ENCODE results near the gene RHAG. TPM values are rescaled to one million over a fixed set of nuclear protein-coding genes. Genes with fewer than 3 reads are reported as not detected.

Gene RHAG
- total RNA-seq, 1 experiment from 2014 or later: not detected

DNA sequence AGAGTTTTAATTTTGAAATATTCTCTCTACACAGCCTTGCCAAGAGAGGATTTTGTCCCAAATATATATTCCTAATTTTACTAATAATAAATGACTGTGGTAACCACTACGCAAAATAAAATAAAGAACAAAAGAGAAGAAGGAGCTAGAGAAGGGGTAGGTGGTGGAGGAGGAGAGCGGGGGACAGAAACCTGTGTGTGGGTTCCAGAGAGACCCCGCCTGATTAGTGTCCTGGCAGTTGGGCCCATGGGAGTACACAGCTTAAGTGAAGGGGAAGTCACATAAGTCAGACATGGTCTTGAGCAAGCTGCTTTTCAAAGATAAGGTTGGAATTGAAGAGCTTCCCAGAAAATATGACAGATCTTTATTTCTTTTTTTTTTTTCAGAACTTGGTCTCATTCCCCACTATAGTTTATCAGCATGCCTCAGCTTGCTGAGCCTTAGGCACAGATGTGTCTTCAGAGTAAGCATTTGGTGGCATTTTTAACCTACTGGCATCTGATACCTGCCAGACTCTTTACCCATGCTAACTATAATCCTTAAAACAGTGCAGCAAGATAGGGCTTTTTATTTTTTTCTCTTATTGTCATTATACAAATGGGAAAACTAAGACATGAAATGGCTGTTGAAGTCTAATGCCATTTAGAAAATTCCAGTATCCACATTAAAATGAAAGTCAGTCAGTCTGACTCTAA lies 9.6 kb upstream of the RHAG start:
- no peak overlapping the region for H3K18ac ChIP-seq (ENCODE audit: insufficient read length, low read depth, low read length)
- no peaks in the 10 kb centered on the region for H3K23me2 ChIP-seq (ENCODE audit: insufficient read length, low read depth, low read length, poor library complexity, severe bottlenecking)
- H3K4me1 ChIP-seq (ENCODE audit: insufficient read depth, low read length): no peaks in the 10 kb centered on the region
- H3K79me1 ChIP-seq (ENCODE audit: insufficient read depth, low read depth, low read length, poor library complexity, severe bottlenecking): no peaks in the 10 kb centered on the region
- no peak for DNase-seq
- H2BK12ac ChIP-seq (ENCODE audit: insufficient read length, low read depth, low read length): no peak overlapping the region
- no peak overlapping the region for H4K91ac ChIP-seq (ENCODE audit: insufficient read length, low read depth, low read length)
- no peak overlapping the region for H2BK5ac ChIP-seq (ENCODE audit: insufficient read length, low read length)
- H3T11ph ChIP-seq (ENCODE audit: low read length): no peak overlapping the region
- no peak overlapping the region for H4K8ac ChIP-seq (replicated peaks; ENCODE audit: insufficient read length, low read depth, low read length)
- WGBS (ENCODE audit: extremely low coverage, insufficient read length, low lambda C conversion rate): no CpG with 5 or more reads among the region's 3 CpGs
- no peak overlapping the region for H3K14ac ChIP-seq (ENCODE audit: insufficient read depth, low read length)
- no peaks in the 10 kb centered on the region for H3K27me3 Mint-ChIP-seq (ENCODE audit: low read depth)
- no peak overlapping the region for H3K9ac ChIP-seq (ENCODE audit: extremely low read depth, insufficient read length, low read length)
- TF ChIP-seq, protein P1, sequence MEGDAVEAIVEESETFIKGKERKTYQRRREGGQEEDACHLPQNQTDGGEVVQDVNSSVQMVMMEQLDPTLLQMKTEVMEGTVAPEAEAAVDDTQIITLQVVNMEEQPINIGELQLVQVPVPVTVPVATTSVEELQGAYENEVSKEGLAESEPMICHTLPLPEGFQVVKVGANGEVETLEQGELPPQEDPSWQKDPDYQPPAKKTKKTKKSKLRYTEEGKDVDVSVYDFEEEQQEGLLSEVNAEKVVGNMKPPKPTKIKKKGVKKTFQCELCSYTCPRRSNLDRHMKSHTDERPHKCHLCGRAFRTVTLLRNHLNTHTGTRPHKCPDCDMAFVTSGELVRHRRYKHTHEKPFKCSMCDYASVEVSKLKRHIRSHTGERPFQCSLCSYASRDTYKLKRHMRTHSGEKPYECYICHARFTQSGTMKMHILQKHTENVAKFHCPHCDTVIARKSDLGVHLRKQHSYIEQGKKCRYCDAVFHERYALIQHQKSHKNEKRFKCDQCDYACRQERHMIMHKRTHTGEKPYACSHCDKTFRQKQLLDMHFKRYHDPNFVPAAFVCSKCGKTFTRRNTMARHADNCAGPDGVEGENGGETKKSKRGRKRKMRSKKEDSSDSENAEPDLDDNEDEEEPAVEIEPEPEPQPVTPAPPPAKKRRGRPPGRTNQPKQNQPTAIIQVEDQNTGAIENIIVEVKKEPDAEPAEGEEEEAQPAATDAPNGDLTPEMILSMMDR (conservative IDR thresholded peaks at IDR 0.05): no peak
- no peak overlapping the region for H3K4me2 ChIP-seq (ENCODE audit: insufficient read depth, insufficient read length, low read length)
- H4K20me1 ChIP-seq (ENCODE audit: control insufficient read depth, insufficient read depth, insufficient read length): no peaks in the 10 kb centered on the region
- no peak overlapping the region for H3K27ac Mint-ChIP-seq
- no peak overlapping the region for H3K23ac ChIP-seq (ENCODE audit: insufficient read length, low read depth, low read length)
- H3K56ac ChIP-seq (ENCODE audit: insufficient read length, low read depth, low read length): no peak overlapping the region
- H4K5ac ChIP-seq (ENCODE audit: insufficient read length, low read depth, low read length): no peak overlapping the region
- no peaks in the 10 kb centered on the region for H3K79me2 ChIP-seq (ENCODE audit: insufficient read depth, low read length)
- no peaks in the 10 kb centered on the region for H3K9me3 ChIP-seq (ENCODE audit: control insufficient read depth, low read depth, low read length)
- H3K4me3 Mint-ChIP-seq: no peak overlapping the region
- H2BK20ac ChIP-seq (ENCODE audit: low read depth, low read length, poor library complexity, severe bottlenecking): no peak overlapping the region
- no peak overlapping the region for H3K27ac ChIP-seq (ENCODE audit: insufficient read length, low read depth, low read length)
- no peaks in the 10 kb centered on the region for H3K36me3 Mint-ChIP-seq (ENCODE audit: insufficient read depth in 1 of 3, low read depth in 3 of 3)
- no peak overlapping the region for H2BK120ac ChIP-seq (ENCODE audit: low read depth, low read length, poor library complexity, severe bottlenecking)
- no peak overlapping the region for H2BK15ac ChIP-seq (ENCODE audit: low read depth, low read length)
- H2AFZ ChIP-seq (ENCODE audit: low read length): no peak overlapping the region
- H2AK5ac ChIP-seq (ENCODE audit: insufficient read length, low read length): no peak overlapping the region
- no peak overlapping the region for H3K4ac ChIP-seq (ENCODE audit: low read depth, low read length)
- no peaks in the 10 kb centered on the region for H3K9me3 Mint-ChIP-seq
- no peaks in the 10 kb centered on the region for H3K4me1 Mint-ChIP-seq
- no peaks in the 10 kb centered on the region for H3K27me3 ChIP-seq (ENCODE audit: insufficient read depth, low read length)
